ENCODE data around the gene DCHS2.
A peak's percentile ranks its signal among the peaks of the same experiment; 100 is the strongest.

Gene DCHS2

DNA sequence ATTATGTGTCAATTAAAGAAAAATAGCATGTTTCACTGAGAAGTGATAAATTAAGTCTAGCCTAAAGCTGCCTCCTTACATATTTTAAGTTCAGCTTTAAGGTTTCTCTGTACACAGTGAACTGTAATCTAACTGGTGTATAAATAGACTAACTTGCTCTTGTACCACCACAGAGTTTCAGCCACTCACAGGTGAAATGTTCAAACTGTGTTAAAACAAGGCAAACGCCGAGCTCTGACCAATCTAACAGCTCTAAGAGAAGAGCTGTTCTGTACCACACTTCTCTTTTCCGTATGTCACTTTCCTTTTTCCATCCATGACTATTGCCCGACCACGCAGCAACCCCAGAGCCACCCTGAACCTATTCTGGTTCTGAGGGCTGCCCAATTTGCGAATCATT lies 64.5 kb downstream of the DCHS2 start:
- in situ Hi-C loops (cut with HindIII; ENCODE audit: low sequenced_read_pairs), result no loop called here
- TF ChIP-seq CTCF (IDR thresholded peaks at IDR 0.05; ENCODE audit: low read depth, low read length, missing control alignments), result no peak
- H3K4me3 ChIP-seq (ENCODE audit: low read depth, low read length), result no peak overlapping the region
- DNase-seq (ENCODE audit: low read depth), result no peak

DNA sequence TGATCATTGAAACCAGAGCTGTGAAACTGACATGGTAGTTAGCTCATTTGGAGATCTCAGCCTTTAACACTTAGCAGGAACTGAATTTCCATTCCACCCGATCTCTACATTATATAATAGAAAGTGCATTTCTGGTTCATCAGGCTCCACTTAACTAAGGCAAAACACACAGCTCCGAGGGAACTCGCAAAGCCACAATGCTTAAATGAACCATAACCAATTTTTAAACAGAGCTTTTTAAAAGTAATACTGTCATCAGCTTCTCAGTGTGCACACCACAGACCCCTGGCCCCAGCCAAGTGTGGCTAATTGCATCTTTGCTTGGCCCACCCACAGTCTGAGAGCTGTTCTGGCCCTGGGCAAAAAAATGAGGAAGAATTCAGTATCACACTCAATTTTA lies 66.1 kb downstream of the DCHS2 start:
- peak; percentile 38 for DNase-seq (ENCODE audit: low read depth)
- no peak overlapping the region for H3K4me3 ChIP-seq (ENCODE audit: low read depth, low read length)
- TF ChIP-seq CTCF (IDR thresholded peaks at IDR 0.05; ENCODE audit: low read depth, low read length, missing control alignments), result no peak
- in situ Hi-C loops (cut with HindIII; ENCODE audit: low sequenced_read_pairs), result no loop called here

- no peak for TF ChIP-seq CTCF (IDR thresholded peaks at IDR 0.05; ENCODE audit: low read depth, low read length, missing control alignments)
These were observed 66.7 kb downstream of the DCHS2 start for GRCh38 chr4:154424810-154425484.

GRCh38 chr4:154422152-154422551 lies 69.4 kb downstream of the DCHS2 start:
- no peak for DNase-seq (ENCODE audit: low read depth)
- no peak for TF ChIP-seq CTCF (IDR thresholded peaks at IDR 0.05; ENCODE audit: low read depth, low read length, missing control alignments)
- in situ Hi-C loops (cut with HindIII; ENCODE audit: low sequenced_read_pairs), result no loop called here
- no peak overlapping the region for H3K4me3 ChIP-seq (ENCODE audit: low read depth, low read length)

More at GRCh38 chr4:154424810-154425484, 66.7 kb downstream of the DCHS2 start:
- DNase-seq (ENCODE audit: low read depth), result no peak
- no peak overlapping the region for H3K4me3 ChIP-seq (ENCODE audit: low read depth, low read length)
- in situ Hi-C loops (cut with HindIII; ENCODE audit: low sequenced_read_pairs), result no loop called here

GRCh38 chr4:154421618-154422017 lies 70.0 kb downstream of the DCHS2 start:
- no peak for DNase-seq (ENCODE audit: low read depth)
- in situ Hi-C loops (cut with HindIII; ENCODE audit: low sequenced_read_pairs), result no loop called here
- no peak overlapping the region for H3K4me3 ChIP-seq (ENCODE audit: low read depth, low read length)
- no peak for TF ChIP-seq CTCF (IDR thresholded peaks at IDR 0.05; ENCODE audit: low read depth, low read length, missing control alignments)

- TF ChIP-seq CTCF (IDR thresholded peaks at IDR 0.05; ENCODE audit: low read depth, low read length, missing control alignments), result no peak
- in situ Hi-C loops (cut with HindIII; ENCODE audit: low sequenced_read_pairs), result no loop called here
- peak overlapping the region; percentile 42 for H3K4me3 ChIP-seq (ENCODE audit: low read depth, low read length)
- no peak for DNase-seq (ENCODE audit: low read depth)
These were observed 74.3 kb downstream of the DCHS2 start for GRCh38 chr4:154417373-154417673.

- peak overlapping the region; percentile 42 for H3K4me3 ChIP-seq (ENCODE audit: low read depth, low read length)
- DNase-seq (ENCODE audit: low read depth), result no peak
- peak; percentile 22 for TF ChIP-seq CTCF (IDR thresholded peaks at IDR 0.05; ENCODE audit: low read depth, low read length, missing control alignments)
- in situ Hi-C loops (cut with HindIII; ENCODE audit: low sequenced_read_pairs), result no loop called here
These were observed 75.4 kb downstream of the DCHS2 start for GRCh38 chr4:154416190-154416547.

All from astrocyte of the cerebellum (primary cell).